Measurements from ENCODE around the gene FBXO15.

Gene FBXO15

GRCh38 chr18:74068296-74068695 lies 79.3 kb downstream of the FBXO15 start:
- TF ChIP-seq CTCF (IDR thresholded peaks at IDR 0.05), result no peak

- TF ChIP-seq CTCF (IDR thresholded peaks at IDR 0.05), result no peak
These were observed 81.6 kb downstream of the FBXO15 start for GRCh38 chr18:74066018-74066417.

GRCh38 chr18:74065366-74065765 lies 82.3 kb downstream of the FBXO15 start:
- TF ChIP-seq CTCF (IDR thresholded peaks at IDR 0.05), result no peak

- TF ChIP-seq CTCF (IDR thresholded peaks at IDR 0.05), result no peak
These were observed 83.1 kb downstream of the FBXO15 start for GRCh38 chr18:74064510-74064909.

- no peak for TF ChIP-seq CTCF (IDR thresholded peaks at IDR 0.05)
These were observed 84.1 kb downstream of the FBXO15 start for GRCh38 chr18:74063557-74063956.

GRCh38 chr18:74063023-74063422 lies 84.6 kb downstream of the FBXO15 start:
- no peak for TF ChIP-seq CTCF (IDR thresholded peaks at IDR 0.05)

GRCh38 chr18:74062037-74062436 lies 85.6 kb downstream of the FBXO15 start:
- TF ChIP-seq CTCF (IDR thresholded peaks at IDR 0.05), result no peak

GRCh38 chr18:74060579-74060978 lies 87.1 kb downstream of the FBXO15 start:
- TF ChIP-seq CTCF (IDR thresholded peaks at IDR 0.05), result no peak
